ENCODE results near the gene CDKN2B.

Gene CDKN2B

GRCh38 chr9:22033012-22033630 is 24.0 kb upstream of the CDKN2B start:
- H3K4me2 ChIP-seq (ENCODE audit: low read depth, low read length, poor library complexity, severe bottlenecking), result no peak overlapping the region
- H2AFZ ChIP-seq (ENCODE audit: low read length), result no peak overlapping the region
- no peaks in the 10 kb centered on the region for H3F3A ChIP-seq (ENCODE audit: low read depth)
- H3K9ac ChIP-seq (ENCODE audit: low read depth, low read length, poor library complexity, severe bottlenecking), result no peak overlapping the region
- no peaks in the 10 kb centered on the region for H3K79me2 ChIP-seq (ENCODE audit: insufficient read depth, low read length)
- H4K20me1 ChIP-seq (ENCODE audit: insufficient read depth, low read length, poor library complexity, severe bottlenecking), result no peaks in the 10 kb centered on the region
- H3K27me3 ChIP-seq (ENCODE audit: insufficient read depth, low read length, poor library complexity, severe bottlenecking), result no peaks in the 10 kb centered on the region
- H3K9me2 ChIP-seq (replicated peaks; ENCODE audit: low read depth, low read length), result no peaks in the 10 kb centered on the region
- peaks cover 6% of the 10 kb centered on the region; the same call in 1 of the 2 replicates for H3K36me3 ChIP-seq (ENCODE audit: insufficient read depth, low read length)
- H3K9me3 ChIP-seq (ENCODE audit: insufficient read depth, low read depth, low read length), result no peaks in the 10 kb centered on the region
- TF ChIP-seq EZH2phosphoT487 (IDR thresholded peaks at IDR 0.05; ENCODE audit: borderline replicate concordance) (no peak), CTCF (conservative IDR thresholded peaks at IDR 0.05; ENCODE audit: low read length) (no peak)
- no peak overlapping the region for H3K4me3 ChIP-seq (ENCODE audit: low read length, poor library complexity, severe bottlenecking)
- peaks cover 44% of the 10 kb centered on the region for H3K4me1 ChIP-seq (ENCODE audit: insufficient read depth, low read length, poor library complexity, severe bottlenecking)

GRCh38 chr9:22031655-22032411 is 22.7 kb upstream of the CDKN2B start:
- no peak overlapping the region for H3K4me2 ChIP-seq (ENCODE audit: low read depth, low read length, poor library complexity, severe bottlenecking)
- no peaks in the 10 kb centered on the region for H3K79me2 ChIP-seq (ENCODE audit: insufficient read depth, low read length)
- no peak overlapping the region for H3K9ac ChIP-seq (ENCODE audit: low read depth, low read length, poor library complexity, severe bottlenecking)
- no peaks in the 10 kb centered on the region for H3K9me2 ChIP-seq (replicated peaks; ENCODE audit: low read depth, low read length)
- H3K4me1 ChIP-seq (ENCODE audit: insufficient read depth, low read length, poor library complexity, severe bottlenecking), result peaks cover 32% of the 10 kb centered on the region
- H3K36me3 ChIP-seq (ENCODE audit: insufficient read depth, low read length), result peaks cover 6% of the 10 kb centered on the region; the same call in 1 of the 2 replicates
- H3F3A ChIP-seq (ENCODE audit: low read depth), result no peaks in the 10 kb centered on the region
- H3K27me3 ChIP-seq (ENCODE audit: insufficient read depth, low read length, poor library complexity, severe bottlenecking), result no peaks in the 10 kb centered on the region
- H4K20me1 ChIP-seq (ENCODE audit: insufficient read depth, low read length, poor library complexity, severe bottlenecking), result no peaks in the 10 kb centered on the region
- TF ChIP-seq EZH2phosphoT487 (IDR thresholded peaks at IDR 0.05; ENCODE audit: borderline replicate concordance) (no peak), CTCF (conservative IDR thresholded peaks at IDR 0.05; ENCODE audit: low read length) (no peak)
- no peak overlapping the region for H2AFZ ChIP-seq (ENCODE audit: low read length)
- H3K4me3 ChIP-seq (ENCODE audit: low read length, poor library complexity, severe bottlenecking), result no peak overlapping the region
- H3K9me3 ChIP-seq (ENCODE audit: insufficient read depth, low read depth, low read length), result no peaks in the 10 kb centered on the region

- no peaks in the 10 kb centered on the region for H3K9me2 ChIP-seq (replicated peaks; ENCODE audit: low read depth, low read length)
- H3K9me3 ChIP-seq (ENCODE audit: insufficient read depth, low read depth, low read length), result no peaks in the 10 kb centered on the region
- no peak overlapping the region for H2AFZ ChIP-seq (ENCODE audit: low read length)
- H4K20me1 ChIP-seq (ENCODE audit: insufficient read depth, low read length, poor library complexity, severe bottlenecking), result no peaks in the 10 kb centered on the region
- peaks cover 6% of the 10 kb centered on the region; the same call in 1 of the 2 replicates for H3K36me3 ChIP-seq (ENCODE audit: insufficient read depth, low read length)
- H3K4me2 ChIP-seq (ENCODE audit: low read depth, low read length, poor library complexity, severe bottlenecking), result no peak overlapping the region
- H3K9ac ChIP-seq (ENCODE audit: low read depth, low read length, poor library complexity, severe bottlenecking), result no peak overlapping the region
- TF ChIP-seq CTCF (conservative IDR thresholded peaks at IDR 0.05; ENCODE audit: low read length) (no peak), EZH2phosphoT487 (IDR thresholded peaks at IDR 0.05; ENCODE audit: borderline replicate concordance) (no peak)
- peaks cover 19% of the 10 kb centered on the region for H3K4me1 ChIP-seq (ENCODE audit: insufficient read depth, low read length, poor library complexity, severe bottlenecking)
- H3K27me3 ChIP-seq (ENCODE audit: insufficient read depth, low read length, poor library complexity, severe bottlenecking), result no peaks in the 10 kb centered on the region
- no peak overlapping the region for H3K4me3 ChIP-seq (ENCODE audit: low read length, poor library complexity, severe bottlenecking)
- H3F3A ChIP-seq (ENCODE audit: low read depth), result no peaks in the 10 kb centered on the region
- H3K79me2 ChIP-seq (ENCODE audit: insufficient read depth, low read length), result peaks cover 15% of the 10 kb centered on the region; the same call in 1 of the 2 replicates
Observed at GRCh38 chr9:22030101-22030598, 21.0 kb upstream of the CDKN2B start.

Data from Loucy (cell line).